CD4-positive, alpha-beta T cell treated with Interleukin-17A for 4 hours (primary cell): ENCODE results near the gene CNBP.
A peak's percentile ranks its signal among the peaks of the same experiment; 100 is the strongest.
"Not testable (repeated sequence)": the region's sequence is repeated elsewhere in the genome, so short reads cannot be mapped to it uniquely, and the experiment has no call there.

ENCODE experiments used
- DNase-seq: peaks from one replicate; pipeline ENCODE4 v3.0.0-alpha.2; 2020; ENCODE audit warnings: mixed read lengths

Gene CNBP

GRCh38 chr3:129183569-129184395 is at the start of gene CNBP:
CNBP (minus strand) TSS chr3:129183896; CDS start chr3:129171757, 12,139 bp downstream.
- DNase-seq: peak; percentile 92

GRCh38 chr3:129231331-129232119 is 47.8 kb upstream of the CNBP start:
- DNase-seq: no peak

- DNase-seq: peak; percentile 15
Observed at GRCh38 chr3:129230311-129231019, 46.8 kb upstream of the CNBP start.

- DNase-seq: no peak
Observed at GRCh38 chr3:129228891-129229585, 45.3 kb upstream of the CNBP start.

GRCh38 chr3:129226374-129226773 is 42.7 kb upstream of the CNBP start:
- DNase-seq: peak; percentile 9

GRCh38 chr3:129224984-129225393 is 41.3 kb upstream of the CNBP start:
- DNase-seq: peak; percentile 30

GRCh38 chr3:129224387-129224786 is 40.7 kb upstream of the CNBP start:
- DNase-seq: not testable (repeated sequence)

- DNase-seq: no peak
Observed at GRCh38 chr3:129218742-129219141, 35.0 kb upstream of the CNBP start.

- no peak for DNase-seq
Observed at GRCh38 chr3:129213238-129213637, 29.5 kb upstream of the CNBP start.

GRCh38 chr3:129211772-129212171 is 28.1 kb upstream of the CNBP start:
- DNase-seq: no peak

GRCh38 chr3:129211345-129211744 is 27.6 kb upstream of the CNBP start:
- no peak for DNase-seq

GRCh38 chr3:129207479-129207878 is 23.8 kb upstream of the CNBP start:
- DNase-seq: no peak

- no peak for DNase-seq
Observed at GRCh38 chr3:129205109-129205832, 21.6 kb upstream of the CNBP start.

- no peak for DNase-seq
Observed at GRCh38 chr3:129204473-129204872, 20.8 kb upstream of the CNBP start.

GRCh38 chr3:129199366-129199765 is 15.7 kb upstream of the CNBP start:
- no peak for DNase-seq

GRCh38 chr3:129197321-129197720 is 13.6 kb upstream of the CNBP start:
- no peak for DNase-seq

- no peak for DNase-seq
Observed at GRCh38 chr3:129196601-129197000, 12.9 kb upstream of the CNBP start.

GRCh38 chr3:129195731-129196256 is 12.1 kb upstream of the CNBP start:
- no peak for DNase-seq

GRCh38 chr3:129189793-129190192 is 6.1 kb upstream of the CNBP start:
- not testable (repeated sequence) for DNase-seq

GRCh38 chr3:129187857-129188256 is 4.2 kb upstream of the CNBP start:
- no peak for DNase-seq

- DNase-seq: no peak
Observed at GRCh38 chr3:129185783-129186182, 2.1 kb upstream of the CNBP start.
